Panc1 (cell line): ENCODE measurements around the gene RIC8A. TPM values are rescaled to one million over a fixed set of nuclear protein-coding genes. Genes with fewer than 3 reads are reported as not detected.

Experiments
- ATAC-seq: fragments of 200-7000 bp; cut with Tn5 transposase; 2 replicates; pipeline ENCODE4 v1.9.1; 2020; ENCODE audit warnings: mild to moderate bottlenecking, moderate library complexity
- BruUV-seq: library from RNA; stranded (reverse); fragments of 400-500 nt; replicated peaks from 2 replicates; lab custom pipeline; 2021; lab: Mats Ljungman, UMichigan
- CTCF ChIA-PET: fragments of 300-600 bp; sonication (Branson Sonifier 250); formaldehyde crosslinking; loops from one replicate; lab custom pipeline; 2022; ENCODE audit warnings: antibody characterized with exemption; lab: Charles Lee
- POLR2A ChIA-PET: fragments of 300-600 bp; sonication (Branson Sonifier 250); formaldehyde crosslinking; loops from one replicate; lab custom pipeline; 2022; ENCODE audit warnings: antibody characterized with exemption; lab: Charles Lee
- DNase-seq: peaks from one replicate; pipeline ENCODE4 v3.0.0-alpha.2; 2010; ENCODE audit warnings: low read depth, low spot score
- H3K27ac ChIP-seq: 2 replicates; pipeline ENCODE4 v1.5.1; 2011; ENCODE audit warnings: mild to moderate bottlenecking, low read length, inconsistent platforms
- H3K27me3 ChIP-seq: fragments of 200-500 bp; sonication (Bioruptor generic); 2 replicates; pipeline ENCODE4 v1.6.0; 2014; ENCODE audit warnings: low read length, inconsistent platforms; ENCODE audit not compliant: control insufficient read depth, insufficient read depth
- H3K36me3 ChIP-seq: fragments of 200-500 bp; sonication (Bioruptor generic); 2 replicates; pipeline ENCODE4 v1.5.1; 2014; ENCODE audit warnings: inconsistent platforms, mild to moderate bottlenecking, low read length, moderate library complexity; ENCODE audit not compliant: control insufficient read depth, insufficient read depth
- H3K4me1 ChIP-seq: 2 replicates; pipeline ENCODE4 v1.5.1; 2011; ENCODE audit warnings: inconsistent platforms, mild to moderate bottlenecking, low read length, moderate library complexity; ENCODE audit not compliant: control insufficient read depth, insufficient read depth
- H3K4me3 ChIP-seq, 2 experiments: 2 replicates each; pipeline ENCODE4 v1.5.1; 2011 to 2012; ENCODE audit warnings: low read depth in 2 of 2, low read length in 2 of 2, mild to moderate bottlenecking in 2 of 2, inconsistent platforms in 1 of 2, moderate library complexity in 1 of 2
- H3K9me3 ChIP-seq: fragments of 200-500 bp; sonication (Bioruptor generic); 2 replicates; pipeline ENCODE4 v1.5.1; 2014; ENCODE audit warnings: low read depth, mild to moderate bottlenecking, inconsistent platforms, low read length, moderate library complexity; ENCODE audit not compliant: control insufficient read depth, insufficient read depth
- CTCF ChIP-seq: fragments of 450-650 bp; IDR thresholded peaks from 2 replicates; pipeline ENCODE4 v1.5.1; 2017; ENCODE audit warnings: mild to moderate bottlenecking
- POLR2AphosphoS5 ChIP-seq: IDR thresholded peaks from 2 replicates; pipeline ENCODE4 v1.6.1; 2012; ENCODE audit warnings: mild to moderate bottlenecking, low read depth, low read length, moderate library complexity
- SIN3A ChIP-seq: IDR thresholded peaks from 2 replicates; pipeline ENCODE4 v1.6.1; 2012; ENCODE audit warnings: low read depth, mild to moderate bottlenecking, low read length, moderate library complexity, borderline replicate concordance; ENCODE audit not compliant: insufficient read depth
- TCF7L2 ChIP-seq: IDR thresholded peaks from 2 replicates; pipeline ENCODE4 v1.6.1; 2011; ENCODE audit warnings: mild to moderate bottlenecking, low read depth, low read length, inconsistent platforms
- in situ Hi-C: cut with HindIII; loops from 2 replicates; pipeline ENCODE4 v1.10.0; 2016; ENCODE audit warnings: low sequenced_read_pairs, low pct_unique_long_range_greater_than_20kb
- intact Hi-C: fragments of 100-400 bp; cut with micrococcal nuclease; formaldehyde crosslinking; loops from one replicate; pipeline ENCODE4 v1.10.0; 2022; ENCODE audit not compliant: unreplicated experiment
- total RNA-seq: library from RNA; stranded (reverse); gene quantifications from one replicate; pipeline ENCODE4 v1.2.1, GENCODE V29; 2021; ENCODE audit not compliant: unreplicated experiment
- TF ChIP-seq, protein P1 (sequence below), 2 experiments: IDR thresholded peaks; 2 replicates each; pipeline ENCODE4 v1.6.1; 2011 to 2012; ENCODE audit warnings: low read depth in 2 of 2, control low read depth in 1 of 2, low read length in 1 of 2, mild to moderate bottlenecking in 1 of 2, moderate library complexity in 1 of 2; ENCODE audit not compliant: insufficient read depth in 1 of 2

RIC8A gene
- total RNA-seq, 1 experiment from 2014 or later = 264 TPM

GRCh38 chr11:244376-244775 is 36.9 kb downstream of the RIC8A start:
- no peak for DNase-seq
- H3K27me3 ChIP-seq = no peaks in the 10 kb centered on the region
- ATAC-seq = no peak
- TF ChIP-seq, protein P1, sequence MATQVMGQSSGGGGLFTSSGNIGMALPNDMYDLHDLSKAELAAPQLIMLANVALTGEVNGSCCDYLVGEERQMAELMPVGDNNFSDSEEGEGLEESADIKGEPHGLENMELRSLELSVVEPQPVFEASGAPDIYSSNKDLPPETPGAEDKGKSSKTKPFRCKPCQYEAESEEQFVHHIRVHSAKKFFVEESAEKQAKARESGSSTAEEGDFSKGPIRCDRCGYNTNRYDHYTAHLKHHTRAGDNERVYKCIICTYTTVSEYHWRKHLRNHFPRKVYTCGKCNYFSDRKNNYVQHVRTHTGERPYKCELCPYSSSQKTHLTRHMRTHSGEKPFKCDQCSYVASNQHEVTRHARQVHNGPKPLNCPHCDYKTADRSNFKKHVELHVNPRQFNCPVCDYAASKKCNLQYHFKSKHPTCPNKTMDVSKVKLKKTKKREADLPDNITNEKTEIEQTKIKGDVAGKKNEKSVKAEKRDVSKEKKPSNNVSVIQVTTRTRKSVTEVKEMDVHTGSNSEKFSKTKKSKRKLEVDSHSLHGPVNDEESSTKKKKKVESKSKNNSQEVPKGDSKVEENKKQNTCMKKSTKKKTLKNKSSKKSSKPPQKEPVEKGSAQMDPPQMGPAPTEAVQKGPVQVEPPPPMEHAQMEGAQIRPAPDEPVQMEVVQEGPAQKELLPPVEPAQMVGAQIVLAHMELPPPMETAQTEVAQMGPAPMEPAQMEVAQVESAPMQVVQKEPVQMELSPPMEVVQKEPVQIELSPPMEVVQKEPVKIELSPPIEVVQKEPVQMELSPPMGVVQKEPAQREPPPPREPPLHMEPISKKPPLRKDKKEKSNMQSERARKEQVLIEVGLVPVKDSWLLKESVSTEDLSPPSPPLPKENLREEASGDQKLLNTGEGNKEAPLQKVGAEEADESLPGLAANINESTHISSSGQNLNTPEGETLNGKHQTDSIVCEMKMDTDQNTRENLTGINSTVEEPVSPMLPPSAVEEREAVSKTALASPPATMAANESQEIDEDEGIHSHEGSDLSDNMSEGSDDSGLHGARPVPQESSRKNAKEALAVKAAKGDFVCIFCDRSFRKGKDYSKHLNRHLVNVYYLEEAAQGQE (IDR thresholded peaks at IDR 0.05; ENCODE audit: insufficient read depth in 1 of 2, low read depth in 2 of 2, low read length in 1 of 2) = no peak
- TF ChIP-seq SIN3A = no peak
- no peak for TF ChIP-seq CTCF
- TF ChIP-seq TCF7L2 = no peak
- no peak for TF ChIP-seq POLR2AphosphoS5
- H3K27ac ChIP-seq = no peak overlapping the region
- CTCF ChIA-PET = no interaction called here
- H3K9me3 ChIP-seq = no peaks in the 10 kb centered on the region
- no peak overlapping the region for H3K4me3 ChIP-seq
- POLR2A ChIA-PET = interaction anchor here (0.6 kb wide), 1 partner anchor 35 kb away, joined by 3 read pairs; no protein-coding TSS in a partner anchor
- peaks cover 58% of the 10 kb centered on the region for H3K36me3 ChIP-seq
- intact Hi-C loops (no loop called here), in situ Hi-C loops (no loop called here)
- no TSS peak for BruUV-seq
- H3K4me1 ChIP-seq = peaks cover under 1% of the 10 kb centered on the region; the same call in 1 of the 2 replicates

- Histone ChIP-seq H3K4me3 (no peak overlapping the region), H3K36me3 (peaks cover 55% of the 10 kb centered on the region), H3K27me3 (no peaks in the 10 kb centered on the region), H3K9me3 (no peaks in the 10 kb centered on the region), H3K27ac (no peak overlapping the region), H3K4me1 (no peaks in the 10 kb centered on the region)
- ChIA-PET POLR2A (no interaction called here), CTCF (interaction anchor here (0.8 kb wide), 1 partner anchor 9 kb away, joined by 4 read pairs; no protein-coding TSS in a partner anchor)
- ATAC-seq = no peak
- BruUV-seq = no TSS peak
- no peak for DNase-seq
- no peak for TF ChIP-seq POLR2AphosphoS5
- TF ChIP-seq SIN3A = no peak
- no peak for TF ChIP-seq CTCF
- no peak for TF ChIP-seq TCF7L2
- TF ChIP-seq, protein P1 (IDR thresholded peaks at IDR 0.05; ENCODE audit: insufficient read depth in 1 of 2, low read depth in 2 of 2, low read length in 1 of 2) = no peak
- in situ Hi-C loops (no loop called here), intact Hi-C loops (no loop called here)
Measured at GRCh38 chr11:249062-249461, 41.6 kb downstream of the RIC8A start.
